DOHH2 (cell line): ENCODE results near the gene EFS.

Source experiments
- H3F3A ChIP-seq: fragments of 200-600 bp; sonication (generic), shearing (Covaris generic); 2 replicates; pipeline ENCODE4 v1.6.0; 2016; ENCODE audit warnings: antibody characterized with exemption, mild to moderate bottlenecking; ENCODE audit not compliant: control insufficient read depth, insufficient read depth
- H3K27ac ChIP-seq: fragments of 200-600 bp; sonication (generic); 2 replicates; pipeline ENCODE4 v1.5.1; 2014; ENCODE audit warnings: low read depth, mild to moderate bottlenecking, low read length, moderate library complexity
- H3K27me3 ChIP-seq: fragments of 200-600 bp; sonication (generic); 2 replicates; pipeline ENCODE4 v1.6.1; 2014; ENCODE audit warnings: mild to moderate bottlenecking, low read length, mixed read lengths; ENCODE audit not compliant: control insufficient read depth
- H3K36me3 ChIP-seq: fragments of 200-600 bp; sonication (generic); 2 replicates; pipeline ENCODE4 v1.6.1; 2014; ENCODE audit warnings: mild to moderate bottlenecking, low read length, moderate library complexity, mixed read lengths; ENCODE audit not compliant: control insufficient read depth
- H3K4me1 ChIP-seq: fragments of 200-600 bp; sonication (generic); 2 replicates; pipeline ENCODE4 v1.6.1; 2014; ENCODE audit warnings: mild to moderate bottlenecking, low read length, mixed read lengths; ENCODE audit not compliant: control insufficient read depth
- H3K4me2 ChIP-seq: fragments of 200-600 bp; sonication (generic); 2 replicates; pipeline ENCODE4 v1.6.0; 2014; ENCODE audit warnings: mild to moderate bottlenecking, low read length, moderate library complexity
- H3K4me3 ChIP-seq: fragments of 200-600 bp; sonication (generic); 2 replicates; pipeline ENCODE4 v1.5.1; 2014; ENCODE audit warnings: mild to moderate bottlenecking, low read length, mixed read lengths
- H3K79me2 ChIP-seq: fragments of 200-600 bp; sonication (generic); 2 replicates; pipeline ENCODE4 v1.6.1; 2014; ENCODE audit warnings: mild to moderate bottlenecking, low read length, mixed read lengths; ENCODE audit not compliant: control insufficient read depth
- H3K9me2 ChIP-seq: fragments of 200-600 bp; sonication (generic); replicated peaks from 2 replicates; pipeline ENCODE4 v1.6.1; 2014; ENCODE audit warnings: mild to moderate bottlenecking, low read length, mixed read lengths; ENCODE audit not compliant: control insufficient read depth
- H3K9me3 ChIP-seq: fragments of 200-600 bp; sonication (generic); 2 replicates; pipeline ENCODE4 v1.6.1; 2014; ENCODE audit warnings: antibody characterized with exemption, low read length, mixed read lengths; ENCODE audit not compliant: control insufficient read depth, insufficient read depth
- H4K20me1 ChIP-seq: fragments of 200-600 bp; sonication (generic); 2 replicates; pipeline ENCODE4 v1.6.0; 2014; ENCODE audit warnings: low read depth, mild to moderate bottlenecking, antibody characterized with exemption, low read length, moderate library complexity; ENCODE audit not compliant: control insufficient read depth, insufficient read depth
- CTCF ChIP-seq: fragments of 200-600 bp; sonication (generic); IDR thresholded peaks from one replicate; pipeline ENCODE4 v1.5.1; 2014; ENCODE audit warnings: antibody characterized with exemption, mild to moderate bottlenecking, low read depth, low read length; ENCODE audit not compliant: poor library complexity, severe bottlenecking
- EZH2phosphoT487 ChIP-seq: fragments of 200-600 bp; sonication (generic); IDR thresholded peaks from 2 replicates; pipeline ENCODE4 v1.6.1; 2017; ENCODE audit warnings: borderline replicate concordance, mild to moderate bottlenecking, antibody characterized with exemption, low read length, moderate library complexity, mixed read lengths

EFS gene

GRCh38 chr14:23348297-23348655 is 16.7 kb downstream of the EFS start:
- H3K4me1 ChIP-seq: no peaks in the 10 kb centered on the region
- TF ChIP-seq CTCF: no peak
- no peaks in the 10 kb centered on the region for H3K79me2 ChIP-seq
- H3K36me3 ChIP-seq: no peaks in the 10 kb centered on the region
- H4K20me1 ChIP-seq: no peaks in the 10 kb centered on the region
- H3K4me3 ChIP-seq: no peak overlapping the region
- H3K27ac ChIP-seq: no peak overlapping the region
- no peak overlapping the region for H3K4me2 ChIP-seq
- H3K9me3 ChIP-seq: no peaks in the 10 kb centered on the region
- no peaks in the 10 kb centered on the region for H3F3A ChIP-seq
- no peaks in the 10 kb centered on the region for H3K27me3 ChIP-seq
- H3K9me2 ChIP-seq: no peaks in the 10 kb centered on the region

- Histone ChIP-seq H3F3A (no peaks in the 10 kb centered on the region), H3K9me3 (no peaks in the 10 kb centered on the region), H3K4me3 (no peak overlapping the region), H3K79me2 (no peaks in the 10 kb centered on the region), H3K4me2 (no peak overlapping the region), H4K20me1 (no peaks in the 10 kb centered on the region), H3K27ac (no peak overlapping the region), H3K36me3 (no peaks in the 10 kb centered on the region), H3K4me1 (no peaks in the 10 kb centered on the region), H3K27me3 (peaks cover 3% of the 10 kb centered on the region), H3K9me2 (no peaks in the 10 kb centered on the region)
- TF ChIP-seq CTCF: no peak
- TF ChIP-seq EZH2phosphoT487: no peak
Observed at GRCh38 chr14:23347406-23348296, 17.3 kb downstream of the EFS start.

- no peak overlapping the region for H3K27ac ChIP-seq
- no peaks in the 10 kb centered on the region for H4K20me1 ChIP-seq
- H3K79me2 ChIP-seq: no peaks in the 10 kb centered on the region
- peaks cover 6% of the 10 kb centered on the region for H3K27me3 ChIP-seq
- no peak overlapping the region for H3K4me3 ChIP-seq
- TF ChIP-seq CTCF (no peak), EZH2phosphoT487 (no peak)
- no peaks in the 10 kb centered on the region for H3K9me3 ChIP-seq
- no peaks in the 10 kb centered on the region for H3K36me3 ChIP-seq
- no peaks in the 10 kb centered on the region for H3F3A ChIP-seq
- H3K9me2 ChIP-seq: no peaks in the 10 kb centered on the region
- H3K4me2 ChIP-seq: no peak overlapping the region
- no peaks in the 10 kb centered on the region for H3K4me1 ChIP-seq
Observed at GRCh38 chr14:23346693-23347405, 18.1 kb downstream of the EFS start.
